Retina (tissue), 1 donor: ENCODE measurements around the gene TRIB2.

Experiments
- DNase-seq: peaks from one replicate; pipeline ENCODE4 v3.0.0-alpha.2; 2016

Gene TRIB2

GRCh38 chr2:12754643-12755042 is 37.9 kb downstream of the TRIB2 start:
- no peak for DNase-seq

GRCh38 chr2:12755384-12755783 is 38.6 kb downstream of the TRIB2 start:
- no peak for DNase-seq

GRCh38 chr2:12759248-12759647 is 42.5 kb downstream of the TRIB2 start:
- no peak for DNase-seq

- DNase-seq, result no peak
Observed at GRCh38 chr2:12761104-12761503, 44.4 kb downstream of the TRIB2 start.

GRCh38 chr2:12762337-12762736 is 45.6 kb downstream of the TRIB2 start:
- DNase-seq, result no peak

- no peak for DNase-seq
Observed at GRCh38 chr2:12762976-12763375, 46.2 kb downstream of the TRIB2 start.

GRCh38 chr2:12763486-12763885 is 46.8 kb downstream of the TRIB2 start:
- no peak for DNase-seq

- no peak for DNase-seq
Observed at GRCh38 chr2:12764075-12764730, 47.5 kb downstream of the TRIB2 start.

GRCh38 chr2:12764849-12765605 is 48.3 kb downstream of the TRIB2 start:
- DNase-seq, result no peak

GRCh38 chr2:12766421-12766879 is 49.7 kb downstream of the TRIB2 start:
- no peak for DNase-seq

- DNase-seq, result no peak
Observed at GRCh38 chr2:12767541-12767940, 50.8 kb downstream of the TRIB2 start.

- DNase-seq, result no peak
Observed at GRCh38 chr2:12767996-12768624, 51.4 kb downstream of the TRIB2 start.

GRCh38 chr2:12769492-12770105 is 52.9 kb downstream of the TRIB2 start:
- DNase-seq, result no peak

GRCh38 chr2:12770300-12770968 is 53.7 kb downstream of the TRIB2 start:
- DNase-seq, result no peak

GRCh38 chr2:12771154-12771553 is 54.4 kb downstream of the TRIB2 start:
- DNase-seq, result no peak

GRCh38 chr2:12773586-12774394 is 57.1 kb downstream of the TRIB2 start:
- no peak for DNase-seq

- DNase-seq, result no peak
Observed at GRCh38 chr2:12774395-12774727, 57.6 kb downstream of the TRIB2 start.

GRCh38 chr2:12776521-12776961 is 59.8 kb downstream of the TRIB2 start:
- DNase-seq, result no peak

- peak; percentile 75 for DNase-seq
Observed at GRCh38 chr2:12778369-12778768, 61.6 kb downstream of the TRIB2 start.

- DNase-seq, result peak; percentile 33
Observed at GRCh38 chr2:12778811-12779579, 62.3 kb downstream of the TRIB2 start.

- no peak for DNase-seq
Observed at GRCh38 chr2:12781329-12781728, 64.6 kb downstream of the TRIB2 start.
